ENCODE data around the gene AGBL4. TPM values are rescaled to one million over a fixed set of nuclear protein-coding genes. Genes with fewer than 3 reads are reported as not detected.

Gene AGBL4
- total RNA-seq, 4 donors from 2014 or later = 0.08 to 0.71 (median 0.60) TPM

DNA sequence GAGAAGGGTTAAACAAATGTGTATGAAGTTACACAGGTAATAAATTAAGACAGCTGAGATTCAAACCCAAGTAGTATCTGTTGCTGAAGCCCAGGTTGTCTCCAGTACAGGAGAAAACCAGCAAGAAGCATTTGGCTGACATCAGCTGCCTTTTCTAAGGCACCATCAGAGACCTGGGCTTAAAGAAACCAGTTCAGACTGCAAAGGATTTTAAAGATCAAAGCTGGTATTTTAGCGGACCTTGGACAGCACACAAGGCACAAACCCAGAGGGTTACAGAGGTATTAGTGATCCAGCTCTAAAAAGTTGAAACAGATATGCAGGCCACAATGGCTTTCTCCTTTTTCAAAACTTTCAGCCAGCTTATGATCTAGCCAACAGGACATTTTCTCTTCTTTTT is 1270.5 kb downstream of the AGBL4 start:
- DNase-seq (ENCODE audit: low spot score in 2 of 2) = no peak
- WGBS, 2 donors = 74 to 76% methylated on average over 1 of the region's 1 CpG
- intact Hi-C loops (cut with DNase I; ENCODE audit: low total_unique reads) = no loop called here
- H3K4me3 ChIP-seq (ENCODE audit: low read depth, poor library complexity, severe bottlenecking) = no peak overlapping the region
- TF ChIP-seq, protein P1, sequence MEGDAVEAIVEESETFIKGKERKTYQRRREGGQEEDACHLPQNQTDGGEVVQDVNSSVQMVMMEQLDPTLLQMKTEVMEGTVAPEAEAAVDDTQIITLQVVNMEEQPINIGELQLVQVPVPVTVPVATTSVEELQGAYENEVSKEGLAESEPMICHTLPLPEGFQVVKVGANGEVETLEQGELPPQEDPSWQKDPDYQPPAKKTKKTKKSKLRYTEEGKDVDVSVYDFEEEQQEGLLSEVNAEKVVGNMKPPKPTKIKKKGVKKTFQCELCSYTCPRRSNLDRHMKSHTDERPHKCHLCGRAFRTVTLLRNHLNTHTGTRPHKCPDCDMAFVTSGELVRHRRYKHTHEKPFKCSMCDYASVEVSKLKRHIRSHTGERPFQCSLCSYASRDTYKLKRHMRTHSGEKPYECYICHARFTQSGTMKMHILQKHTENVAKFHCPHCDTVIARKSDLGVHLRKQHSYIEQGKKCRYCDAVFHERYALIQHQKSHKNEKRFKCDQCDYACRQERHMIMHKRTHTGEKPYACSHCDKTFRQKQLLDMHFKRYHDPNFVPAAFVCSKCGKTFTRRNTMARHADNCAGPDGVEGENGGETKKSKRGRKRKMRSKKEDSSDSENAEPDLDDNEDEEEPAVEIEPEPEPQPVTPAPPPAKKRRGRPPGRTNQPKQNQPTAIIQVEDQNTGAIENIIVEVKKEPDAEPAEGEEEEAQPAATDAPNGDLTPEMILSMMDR (IDR thresholded peaks at IDR 0.05) = no peak
- no peak for TF ChIP-seq POLR2A (IDR thresholded peaks at IDR 0.05)

DNA sequence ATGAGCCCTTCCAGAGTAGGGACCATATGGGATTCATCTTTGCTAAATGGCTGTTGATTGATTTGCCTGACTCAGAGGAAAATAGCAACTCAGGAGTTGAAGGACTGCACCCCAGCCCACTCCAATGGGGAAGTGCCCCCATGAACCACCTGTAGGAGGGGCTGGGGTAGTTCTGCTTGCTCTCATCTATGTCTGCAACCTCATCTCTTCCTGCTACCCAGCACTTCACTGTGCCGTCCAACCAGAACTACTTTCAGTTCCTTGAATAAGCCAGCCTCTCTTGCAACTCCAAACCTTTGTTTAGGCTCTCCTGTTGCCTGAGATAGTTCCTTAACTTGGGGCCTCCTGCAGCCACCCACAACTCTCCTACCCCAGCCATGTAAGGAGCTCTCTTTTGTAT is 1273.6 kb downstream of the AGBL4 start:
- no peak for DNase-seq (ENCODE audit: low spot score in 2 of 2)
- no peak overlapping the region for H3K4me3 ChIP-seq (ENCODE audit: low read depth, poor library complexity, severe bottlenecking)
- intact Hi-C loops (cut with DNase I; ENCODE audit: low total_unique reads) = no loop called here
- TF ChIP-seq POLR2A (IDR thresholded peaks at IDR 0.05) = no peak
- TF ChIP-seq, protein P1 (IDR thresholded peaks at IDR 0.05) = no peak
- 79 to 94% methylated on average over 1 of the region's 1 CpG for WGBS, 2 donors

DNA sequence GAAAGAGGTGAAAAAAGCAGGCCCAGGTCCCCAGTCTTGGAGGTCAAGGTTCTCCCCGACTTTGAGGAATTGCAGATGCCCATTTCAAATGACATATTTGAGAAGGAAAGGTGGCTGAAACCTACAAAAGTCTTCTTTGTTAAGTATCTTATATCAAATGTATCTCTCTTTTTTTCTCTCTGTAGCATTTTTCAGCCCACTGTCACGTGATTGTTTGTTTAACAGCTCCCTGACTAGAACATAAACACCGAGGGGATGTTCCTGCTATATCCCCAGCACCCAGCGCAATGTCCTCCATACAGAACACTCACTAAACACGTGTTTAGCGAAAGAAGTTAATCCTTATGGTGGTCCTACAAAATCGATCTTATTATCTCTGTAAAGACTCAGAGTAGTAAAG is 1274.7 kb downstream of the AGBL4 start:
- intact Hi-C loops (cut with DNase I; ENCODE audit: low total_unique reads) = no loop called here
- WGBS, 2 donors = 84 to 88% methylated on average over 7 of the region's 7 CpGs
- no peak overlapping the region for H3K4me3 ChIP-seq (ENCODE audit: low read depth, poor library complexity, severe bottlenecking)
- no peak for DNase-seq (ENCODE audit: low spot score in 2 of 2)
- TF ChIP-seq, protein P1 (IDR thresholded peaks at IDR 0.05) = no peak
- TF ChIP-seq POLR2A (IDR thresholded peaks at IDR 0.05) = no peak

DNA sequence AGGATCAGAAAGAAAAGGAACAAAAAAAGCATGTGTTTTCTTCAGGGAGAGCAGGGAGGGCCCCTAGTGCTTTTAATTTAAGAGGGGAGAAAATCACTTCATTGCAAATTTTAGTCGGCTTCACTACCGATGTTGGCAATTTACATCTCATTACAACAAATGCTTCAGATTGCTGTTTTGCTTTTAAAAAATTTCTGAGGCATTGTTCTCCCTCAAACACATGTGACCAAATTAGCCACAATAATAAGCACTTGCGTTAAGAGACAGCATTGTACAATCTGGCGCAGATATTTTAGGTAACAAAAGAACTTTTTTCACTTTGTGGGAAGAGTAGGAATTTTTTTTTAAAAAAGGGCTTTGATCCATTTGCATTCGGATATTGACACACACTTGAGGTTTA is 1276.8 kb downstream of the AGBL4 start:
- TF ChIP-seq, protein P1 (IDR thresholded peaks at IDR 0.05) = no peak
- no peak for TF ChIP-seq POLR2A (IDR thresholded peaks at IDR 0.05)
- 68 to 80% methylated on average over 5 of the region's 5 CpGs for WGBS, 2 donors
- intact Hi-C loops (cut with DNase I; ENCODE audit: low total_unique reads) = no loop called here
- DNase-seq (ENCODE audit: low spot score in 2 of 2) = no peak
- H3K4me3 ChIP-seq (ENCODE audit: low read depth, poor library complexity, severe bottlenecking) = no peak overlapping the region

DNA sequence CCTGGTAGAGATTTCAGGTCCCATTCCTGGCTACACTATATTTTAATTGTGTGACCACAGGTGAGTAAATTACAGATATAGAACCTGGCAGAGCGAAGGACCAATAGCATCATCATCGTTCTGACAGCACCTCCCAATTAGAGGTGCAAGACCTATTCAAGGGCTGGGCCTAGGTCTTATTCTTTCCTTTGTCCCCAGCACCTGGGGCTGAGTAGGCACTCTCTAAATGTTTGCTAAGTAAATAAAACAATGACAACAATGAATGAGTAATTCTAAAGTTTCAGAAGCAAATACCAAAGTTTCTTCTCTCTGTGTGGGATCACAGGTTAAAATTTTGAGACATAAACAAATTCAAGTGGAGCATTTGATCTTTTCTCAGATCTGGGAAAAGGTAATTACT is 1279.7 kb downstream of the AGBL4 start:
- WGBS, 2 donors = 89 to 90% methylated on average over 2 of the region's 2 CpGs
- H3K4me3 ChIP-seq (ENCODE audit: low read depth, poor library complexity, severe bottlenecking) = no peak overlapping the region
- intact Hi-C loops (cut with DNase I; ENCODE audit: low total_unique reads) = no loop called here

DNA sequence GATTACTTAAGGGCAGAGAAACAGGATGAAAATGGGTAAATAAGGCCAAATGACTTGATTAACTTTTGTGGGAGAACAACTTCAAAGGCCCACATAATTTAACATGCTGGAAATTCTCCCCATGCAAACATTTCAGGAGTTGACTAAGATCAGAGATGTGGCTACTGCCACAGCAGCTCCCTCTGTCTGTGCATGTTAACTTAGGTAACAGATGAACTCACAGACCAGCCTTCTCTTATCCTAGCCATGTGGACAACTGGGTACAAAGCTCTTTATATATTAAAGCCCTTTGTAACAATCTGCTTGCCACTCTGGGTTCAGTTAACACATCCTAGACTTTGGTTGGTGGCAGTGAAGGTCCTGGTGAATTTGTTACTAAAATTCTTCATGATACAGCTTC is 1280.3 kb downstream of the AGBL4 start:
- no peak overlapping the region for H3K4me3 ChIP-seq (ENCODE audit: low read depth, poor library complexity, severe bottlenecking)
- TF ChIP-seq, protein P1 (IDR thresholded peaks at IDR 0.05) = no peak
- TF ChIP-seq POLR2A (IDR thresholded peaks at IDR 0.05) = no peak
- intact Hi-C loops (cut with DNase I; ENCODE audit: low total_unique reads) = no loop called here
- DNase-seq (ENCODE audit: low spot score in 2 of 2) = no peak

More for the DNA sequence above, 1279.7 kb downstream of the AGBL4 start:
- TF ChIP-seq POLR2A (IDR thresholded peaks at IDR 0.05) = no peak
- TF ChIP-seq, protein P1 (IDR thresholded peaks at IDR 0.05) = no peak
- no peak for DNase-seq (ENCODE audit: low spot score in 2 of 2)

Measured in lower leg skin (tissue), 4 donors.